HEK293 (cell line): ENCODE results near the gene FBLN2.

Experiments used
- CTCF ChIP-seq: fragments of 450-650 bp; formaldehyde crosslinking; IDR thresholded peaks from 2 replicates; pipeline ENCODE4 v1.5.1; 2016; ENCODE audit warnings: missing biosample characterization, missing genetic modification characterization
- KLF1 ChIP-seq: fragments of 450-650 bp; formaldehyde crosslinking; IDR thresholded peaks from 2 replicates; pipeline ENCODE4 v1.5.1; 2016; ENCODE audit warnings: missing biosample characterization, missing genetic modification characterization
- PRDM10 ChIP-seq: fragments of 450-650 bp; formaldehyde crosslinking; IDR thresholded peaks from 2 replicates; pipeline ENCODE4 v1.5.1; 2016; ENCODE audit warnings: missing biosample characterization, missing genetic modification characterization
- ZNF184 ChIP-seq: fragments of 450-650 bp; IDR thresholded peaks from 2 replicates; pipeline ENCODE4 v1.5.1; 2018; ENCODE audit warnings: missing biosample characterization, mild to moderate bottlenecking, missing genetic modification characterization
- ZNF223 ChIP-seq: fragments of 450-650 bp; formaldehyde crosslinking; IDR thresholded peaks from 2 replicates; pipeline ENCODE4 v1.5.1; 2016; ENCODE audit warnings: missing biosample characterization, missing genetic modification characterization
- ZNF239 ChIP-seq: fragments of 450-650 bp; formaldehyde crosslinking; IDR thresholded peaks from 2 replicates; pipeline ENCODE4 v1.5.1; 2016; ENCODE audit warnings: missing biosample characterization, missing genetic modification characterization
- ZNF473 ChIP-seq: fragments of 450-650 bp; formaldehyde crosslinking; IDR thresholded peaks from 2 replicates; pipeline ENCODE4 v1.5.1; 2017; ENCODE audit warnings: missing biosample characterization, missing genetic modification characterization
- ZNF529 ChIP-seq: fragments of 450-650 bp; formaldehyde crosslinking; IDR thresholded peaks from 2 replicates; pipeline ENCODE4 v1.5.1; 2017; ENCODE audit warnings: missing genetic modification characterization, missing biosample characterization; ENCODE audit not compliant: insufficient replicate concordance
- ZNF621 ChIP-seq: fragments of 450-650 bp; formaldehyde crosslinking; IDR thresholded peaks from 2 replicates; pipeline ENCODE4 v1.5.1; 2017; ENCODE audit warnings: missing biosample characterization, missing genetic modification characterization
- ZNF792 ChIP-seq: fragments of 450-650 bp; formaldehyde crosslinking; IDR thresholded peaks from 2 replicates; pipeline ENCODE4 v1.5.1; 2016; ENCODE audit warnings: missing biosample characterization, missing genetic modification characterization

- no peak for TF ChIP-seq CTCF (tag by site-specific recombination)
- no peak for TF ChIP-seq ZNF239 (tag by site-specific recombination)
- TF ChIP-seq ZNF223 (tag by site-specific recombination): no peak
- TF ChIP-seq ZNF473 (tag by site-specific recombination): no peak
- TF ChIP-seq ZNF529 (tag by site-specific recombination): no peak
- TF ChIP-seq KLF1 (tag by site-specific recombination): no peak
- TF ChIP-seq ZNF792 (tag by site-specific recombination): no peak
- TF ChIP-seq PRDM10: no peak
- no peak for TF ChIP-seq ZNF621 (tag by site-specific recombination)
- no peak for TF ChIP-seq ZNF184 (tag by site-specific recombination)
These were observed 6.8 kb downstream of the FBLN2 start for GRCh38 chr3:13555753-13556152.
